ENCODE results near the gene TNFRSF18.

DNA sequence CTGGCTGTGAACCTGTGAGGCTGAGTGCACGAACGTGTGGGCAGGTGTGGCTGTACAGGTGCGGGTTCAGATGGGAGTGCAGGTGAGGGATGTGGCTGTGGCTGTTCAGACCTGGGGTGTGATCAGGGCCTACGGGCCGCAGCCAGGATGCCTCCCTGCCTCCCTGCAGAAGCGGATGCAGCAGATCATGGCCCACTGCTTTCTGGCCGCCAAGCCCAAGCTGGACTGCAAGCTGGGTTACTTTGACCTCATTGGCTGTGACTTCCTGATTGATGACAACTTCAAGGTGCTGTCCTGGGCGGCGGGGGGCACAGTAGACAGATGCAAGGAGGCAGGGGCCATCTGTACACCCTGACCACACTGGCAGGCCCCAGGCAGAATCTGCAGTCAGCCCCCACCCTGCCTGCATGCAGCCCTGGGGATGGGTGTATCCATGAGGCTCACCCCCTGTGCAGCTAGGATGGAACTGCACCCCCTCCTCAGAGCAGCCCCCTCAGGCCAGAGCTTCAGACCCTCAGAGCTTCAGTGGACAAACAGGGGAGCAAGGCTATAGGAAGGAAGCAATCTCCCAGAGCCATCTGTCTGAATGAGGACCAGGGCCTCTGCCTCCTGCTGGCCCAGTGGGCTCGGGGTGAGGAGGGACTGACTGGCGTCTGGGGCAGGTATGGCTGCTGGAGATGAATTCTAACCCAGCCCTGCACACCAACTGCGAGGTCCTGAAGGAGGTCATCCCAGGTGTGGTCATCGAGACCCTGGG lies 9.8 kb downstream of the TNFRSF18 start:
- TF ChIP-seq CTCF (IDR thresholded peaks at IDR 0.05 in 2 of 3, conservative IDR thresholded peaks at IDR 0.05 in 1 of 3; ENCODE audit: control insufficient read depth in 2 of 3, extremely low read depth in 1 of 3, insufficient read depth in 1 of 3, low read depth in 3 of 3, low read length in 3 of 3) (no peak), YY1 (IDR thresholded peaks at IDR 0.05; ENCODE audit: low read depth, low read length) (no peak), ZNF274 (IDR thresholded peaks at IDR 0.05; ENCODE audit: insufficient read depth, insufficient read length) (no peak), POLR2A (IDR thresholded peaks at IDR 0.05; ENCODE audit: low read depth, low read length) (no peak), EP300 (IDR thresholded peaks at IDR 0.05; ENCODE audit: borderline replicate concordance in 1 of 2, control insufficient read depth in 1 of 2, low read depth in 2 of 2, low read length in 2 of 2) (no peak), JUNB (IDR thresholded peaks at IDR 0.05) (no peak), GABPA (IDR thresholded peaks at IDR 0.05; ENCODE audit: low read depth) (no peak), TCF12 (IDR thresholded peaks at IDR 0.05; ENCODE audit: low read depth, low read length) (no peak), ZNF592 (IDR thresholded peaks at IDR 0.05) (no peak), SPI1 (IDR thresholded peaks at IDR 0.05; ENCODE audit: borderline replicate concordance, insufficient read depth, low read depth, low read length) (no peak), RB1 (IDR thresholded peaks at IDR 0.05; ENCODE audit: borderline replicate concordance) (no peak)
- TF ChIP-seq, protein P1, sequence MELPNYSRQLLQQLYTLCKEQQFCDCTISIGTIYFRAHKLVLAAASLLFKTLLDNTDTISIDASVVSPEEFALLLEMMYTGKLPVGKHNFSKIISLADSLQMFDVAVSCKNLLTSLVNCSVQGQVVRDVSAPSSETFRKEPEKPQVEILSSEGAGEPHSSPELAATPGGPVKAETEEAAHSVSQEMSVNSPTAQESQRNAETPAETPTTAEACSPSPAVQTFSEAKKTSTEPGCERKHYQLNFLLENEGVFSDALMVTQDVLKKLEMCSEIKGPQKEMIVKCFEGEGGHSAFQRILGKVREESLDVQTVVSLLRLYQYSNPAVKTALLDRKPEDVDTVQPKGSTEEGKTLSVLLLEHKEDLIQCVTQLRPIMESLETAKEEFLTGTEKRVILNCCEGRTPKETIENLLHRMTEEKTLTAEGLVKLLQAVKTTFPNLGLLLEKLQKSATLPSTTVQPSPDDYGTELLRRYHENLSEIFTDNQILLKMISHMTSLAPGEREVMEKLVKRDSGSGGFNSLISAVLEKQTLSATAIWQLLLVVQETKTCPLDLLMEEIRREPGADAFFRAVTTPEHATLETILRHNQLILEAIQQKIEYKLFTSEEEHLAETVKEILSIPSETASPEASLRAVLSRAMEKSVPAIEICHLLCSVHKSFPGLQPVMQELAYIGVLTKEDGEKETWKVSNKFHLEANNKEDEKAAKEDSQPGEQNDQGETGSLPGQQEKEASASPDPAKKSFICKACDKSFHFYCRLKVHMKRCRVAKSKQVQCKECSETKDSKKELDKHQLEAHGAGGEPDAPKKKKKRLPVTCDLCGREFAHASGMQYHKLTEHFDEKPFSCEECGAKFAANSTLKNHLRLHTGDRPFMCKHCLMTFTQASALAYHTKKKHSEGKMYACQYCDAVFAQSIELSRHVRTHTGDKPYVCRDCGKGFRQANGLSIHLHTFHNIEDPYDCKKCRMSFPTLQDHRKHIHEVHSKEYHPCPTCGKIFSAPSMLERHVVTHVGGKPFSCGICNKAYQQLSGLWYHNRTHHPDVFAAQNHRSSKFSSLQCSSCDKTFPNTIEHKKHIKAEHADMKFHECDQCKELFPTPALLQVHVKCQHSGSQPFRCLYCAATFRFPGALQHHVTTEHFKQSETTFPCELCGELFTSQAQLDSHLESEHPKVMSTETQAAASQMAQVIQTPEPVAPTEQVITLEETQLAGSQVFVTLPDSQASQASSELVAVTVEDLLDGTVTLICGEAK (IDR thresholded peaks at IDR 0.05; ENCODE audit: borderline replicate concordance) = no peak
